Calu3 (cell line): ENCODE results near the gene ITM2C. TPM values are rescaled to one million over a fixed set of nuclear protein-coding genes. Genes with fewer than 3 reads are reported as not detected.

Experiments
- BruUV-seq: library from RNA; stranded (reverse); fragments of 400-500 nt; replicated peaks from 2 replicates; lab custom pipeline; 2021; lab: Mats Ljungman, UMichigan
- CTCF ChIA-PET: fragments of 300-600 bp; sonication (Branson Sonifier 250); formaldehyde crosslinking; loops from one replicate; lab custom pipeline; 2022; ENCODE audit warnings: antibody characterized with exemption; lab: Charles Lee
- DNase-seq: peaks from one replicate; pipeline ENCODE4 v3.0.0; 2022
- H3K27ac Mint-ChIP-seq: one replicate; pipeline ENCODE4 v1.8.0; 2022; ENCODE audit warnings: mixed read lengths; ENCODE audit not compliant: unreplicated experiment
- H3K27me3 Mint-ChIP-seq: one replicate; pipeline ENCODE4 v1.8.0; 2022; ENCODE audit warnings: mixed read lengths; ENCODE audit not compliant: unreplicated experiment
- H3K36me3 Mint-ChIP-seq: one replicate; pipeline ENCODE4 v1.8.0; 2022; ENCODE audit warnings: mild to moderate bottlenecking, moderate library complexity, mixed read lengths; ENCODE audit not compliant: insufficient read depth, unreplicated experiment
- H3K4me1 Mint-ChIP-seq: one replicate; pipeline ENCODE4 v1.8.0; 2022; ENCODE audit warnings: mild to moderate bottlenecking, low read depth, mixed read lengths; ENCODE audit not compliant: unreplicated experiment
- H3K4me3 Mint-ChIP-seq: one replicate; pipeline ENCODE4 v1.8.0; 2022; ENCODE audit warnings: mild to moderate bottlenecking, low read depth, moderate library complexity, mixed read lengths; ENCODE audit not compliant: unreplicated experiment
- H3K9me3 Mint-ChIP-seq: one replicate; pipeline ENCODE4 v1.8.0; 2022; ENCODE audit warnings: low read depth, mixed read lengths; ENCODE audit not compliant: unreplicated experiment
- CTCF ChIP-seq: fragments of 200-600 bp; IDR thresholded peaks from one replicate; pipeline ENCODE4 v1.8.0; 2022; ENCODE audit warnings: antibody characterized with exemption; ENCODE audit not compliant: unreplicated experiment
- intact Hi-C: fragments of 100-400 bp; cut with micrococcal nuclease; formaldehyde crosslinking; loops from one replicate; pipeline ENCODE4 v1.10.0; 2022; ENCODE audit not compliant: unreplicated experiment
- total RNA-seq: library from RNA; stranded (reverse); gene quantifications from 2 replicates; pipeline ENCODE4 v1.2.3, GENCODE V29; 2022

The ITM2C gene
- total RNA-seq, 1 experiment from 2014 or later: 57.1 TPM

- DNase-seq: no peak
- CTCF ChIA-PET: interaction anchor here (0.5 to 0.6 kb wide), 2 partner anchors 125 to 239 kb away, joined by 3 to 5 read pairs; no protein-coding TSS in a partner anchor
- Mint-ChIP-seq H3K9me3 (no peaks in the 10 kb centered on the region), H3K27ac (no peak overlapping the region), H3K4me1 (no peaks in the 10 kb centered on the region), H3K4me3 (no peak overlapping the region), H3K27me3 (peaks cover 30% of the 10 kb centered on the region), H3K36me3 (no peaks in the 10 kb centered on the region)
- no TSS peak for BruUV-seq
- intact Hi-C loops: no loop called here
- no peak for TF ChIP-seq CTCF
These were observed 20.9 kb downstream of the ITM2C start for GRCh38 chr2:230885463-230886130.

GRCh38 chr2:230886206-230886605 is 21.5 kb downstream of the ITM2C start:
- BruUV-seq: no TSS peak
- no peaks in the 10 kb centered on the region for H3K4me1 Mint-ChIP-seq
- TF ChIP-seq CTCF: no peak
- no peak overlapping the region for H3K27ac Mint-ChIP-seq
- CTCF ChIA-PET: interaction anchor here (0.6 kb wide), 2 partner anchors 76 to 240 kb away, joined by 3 to 6 read pairs; no protein-coding TSS in a partner anchor
- no peaks in the 10 kb centered on the region for H3K9me3 Mint-ChIP-seq
- intact Hi-C loops: no loop called here
- no peaks in the 10 kb centered on the region for H3K36me3 Mint-ChIP-seq
- H3K4me3 Mint-ChIP-seq: no peak overlapping the region
- peaks cover 36% of the 10 kb centered on the region for H3K27me3 Mint-ChIP-seq
- DNase-seq: no peak

GRCh38 chr2:230886671-230887071 is 21.9 kb downstream of the ITM2C start:
- CTCF ChIA-PET: interaction anchor here (0.6 kb wide), 1 partner anchor 77 kb away, joined by 6 read pairs; no protein-coding TSS in a partner anchor
- intact Hi-C loops: no loop called here
- Mint-ChIP-seq H3K4me1 (no peaks in the 10 kb centered on the region), H3K4me3 (no peak overlapping the region), H3K9me3 (no peaks in the 10 kb centered on the region), H3K36me3 (no peaks in the 10 kb centered on the region), H3K27ac (no peak overlapping the region), H3K27me3 (peaks cover 40% of the 10 kb centered on the region)
- no peak for DNase-seq
- no TSS peak for BruUV-seq
- no peak for TF ChIP-seq CTCF

GRCh38 chr2:230887342-230887741 is 22.6 kb downstream of the ITM2C start:
- CTCF ChIA-PET: no interaction called here
- no peak for TF ChIP-seq CTCF
- Mint-ChIP-seq H3K4me1 (no peaks in the 10 kb centered on the region), H3K27ac (no peak overlapping the region), H3K36me3 (no peaks in the 10 kb centered on the region), H3K4me3 (no peak overlapping the region), H3K27me3 (peaks cover 41% of the 10 kb centered on the region), H3K9me3 (no peaks in the 10 kb centered on the region)
- no TSS peak for BruUV-seq
- intact Hi-C loops: no loop called here
- DNase-seq: no peak
